Stimulated activated CD4-positive, alpha-beta T cell treated with anti-CD3 and anti-CD28 coated beads, Interleukin-1b, Interleukin-23, amount 100 ng/mL, for 1 hour (primary cell): Measurements from ENCODE around the gene GIMAP7.
"Not testable (repeated sequence)": the region's sequence is repeated elsewhere in the genome, so short reads cannot be mapped to it uniquely, and the experiment has no call there.

ENCODE experiments used
- DNase-seq, 2 donors: peaks; one replicate each; pipeline ENCODE4 v3.0.0-alpha.2; 2020; ENCODE audit warnings: low read depth in 2 of 2

Gene GIMAP7

GRCh38 chr7:150514748-150515222, at the start of gene GIMAP7:
Gene GIMAP7, plus strand, starts transcription at chr7:150514872. Its CDS starts 5,103 bp downstream, at chr7:150519975.
- peak in 1 of 2 donors; percentile 23 for DNase-seq

GRCh38 chr7:150464962-150465361, 49.7 kb upstream of the GIMAP7 start:
- no peak for DNase-seq

- DNase-seq: no peak
Observed at GRCh38 chr7:150465414-150465813, 49.3 kb upstream of the GIMAP7 start.

DNA sequence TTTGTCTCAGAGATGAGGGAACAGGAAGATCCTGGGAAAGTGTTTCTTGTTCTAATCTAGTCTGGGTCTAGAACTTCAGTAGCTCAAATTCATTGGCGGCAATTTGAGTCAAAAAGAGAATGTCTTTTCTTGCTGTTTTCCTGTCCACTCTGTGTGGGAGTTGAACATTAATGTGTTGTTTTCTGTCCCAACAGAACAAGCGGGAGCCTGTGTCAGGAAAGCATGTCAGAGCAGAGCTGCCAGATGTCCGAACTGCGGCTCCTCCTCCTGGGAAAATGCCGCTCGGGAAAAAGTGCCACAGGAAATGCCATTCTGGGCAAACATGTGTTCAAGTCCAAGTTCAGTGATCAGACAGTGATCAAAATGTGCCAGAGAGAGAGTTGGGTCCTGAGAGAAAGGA, 48.2 kb upstream of the GIMAP7 start:
- DNase-seq: no peak

GRCh38 chr7:150468241-150468640, 46.4 kb upstream of the GIMAP7 start:
- no peak for DNase-seq

- no peak for DNase-seq
Observed at GRCh38 chr7:150471886-150472285, 42.8 kb upstream of the GIMAP7 start.

DNA sequence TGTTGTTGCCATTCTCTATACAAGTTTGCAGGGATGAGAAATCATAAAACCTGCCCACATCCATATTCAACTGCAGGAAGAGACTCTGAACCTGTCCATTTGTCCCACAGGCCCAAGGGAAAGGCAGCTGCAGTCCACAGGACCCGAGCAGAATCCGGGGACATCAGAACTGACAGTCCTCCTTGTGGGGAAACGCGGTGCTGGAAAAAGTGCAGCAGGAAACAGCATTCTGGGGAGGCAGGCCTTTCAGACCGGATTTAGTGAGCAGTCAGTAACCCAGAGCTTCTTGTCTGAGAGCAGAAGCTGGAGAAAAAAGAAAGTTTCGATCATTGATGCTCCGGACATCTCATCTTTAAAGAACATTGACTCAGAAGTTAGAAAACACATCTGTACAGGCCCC, 40.8 kb upstream of the GIMAP7 start:
- DNase-seq: no peak

GRCh38 chr7:150476285-150476684, 38.4 kb upstream of the GIMAP7 start:
- DNase-seq: no peak

GRCh38 chr7:150476819-150477631, 37.6 kb upstream of the GIMAP7 start:
- DNase-seq: no peak

GRCh38 chr7:150479023-150479716, 35.5 kb upstream of the GIMAP7 start:
- no peak for DNase-seq

- DNase-seq: no peak
Observed at GRCh38 chr7:150481186-150481920, 33.3 kb upstream of the GIMAP7 start.

DNA sequence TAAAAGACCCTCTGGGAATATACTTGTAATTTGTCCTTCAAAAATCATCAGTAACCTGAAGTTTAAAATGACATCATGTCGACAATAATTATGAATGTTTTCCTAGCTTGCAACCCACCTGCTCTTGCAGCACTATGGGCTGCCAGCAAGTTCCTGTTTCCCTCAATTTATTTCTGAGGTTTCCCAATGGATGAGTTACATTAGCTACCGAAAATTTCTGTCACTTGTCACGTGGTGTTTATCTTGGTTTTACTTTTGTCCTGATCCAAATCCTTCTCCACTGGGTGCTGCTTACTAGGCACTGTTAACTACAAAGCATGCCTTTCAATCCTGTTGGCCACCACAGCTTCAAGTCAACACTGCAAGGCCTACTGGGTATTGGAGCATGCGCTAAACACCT, 32.8 kb upstream of the GIMAP7 start:
- DNase-seq: no peak

DNA sequence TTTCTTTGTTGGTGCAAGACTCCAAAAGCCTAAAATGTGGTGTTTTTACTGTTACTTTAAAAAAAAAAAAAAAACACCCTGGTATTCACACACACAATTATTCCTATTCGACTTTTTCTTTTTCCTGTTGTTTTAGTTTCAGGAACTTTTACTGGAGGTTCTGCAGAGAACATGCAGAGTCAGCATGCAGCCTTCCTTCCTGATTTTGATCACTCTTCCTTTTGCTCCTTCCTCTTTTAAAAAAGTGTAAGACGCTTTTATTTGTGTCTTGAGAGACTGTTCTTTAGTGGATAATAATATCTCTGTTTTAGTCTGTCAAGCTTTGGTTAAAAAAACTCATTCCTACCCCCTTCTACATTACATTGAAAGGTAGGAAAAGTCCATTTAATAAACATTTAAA, 31.2 kb upstream of the GIMAP7 start:
- DNase-seq: not testable (repeated sequence)

GRCh38 chr7:150484071-150484470, 30.6 kb upstream of the GIMAP7 start:
- not testable (repeated sequence) for DNase-seq

GRCh38 chr7:150487625-150488024, 27.0 kb upstream of the GIMAP7 start:
- DNase-seq: no peak

- DNase-seq: no peak
Observed at GRCh38 chr7:150489782-150490181, 24.9 kb upstream of the GIMAP7 start.

GRCh38 chr7:150493442-150493841, 21.2 kb upstream of the GIMAP7 start:
- DNase-seq: not testable (repeated sequence)

DNA sequence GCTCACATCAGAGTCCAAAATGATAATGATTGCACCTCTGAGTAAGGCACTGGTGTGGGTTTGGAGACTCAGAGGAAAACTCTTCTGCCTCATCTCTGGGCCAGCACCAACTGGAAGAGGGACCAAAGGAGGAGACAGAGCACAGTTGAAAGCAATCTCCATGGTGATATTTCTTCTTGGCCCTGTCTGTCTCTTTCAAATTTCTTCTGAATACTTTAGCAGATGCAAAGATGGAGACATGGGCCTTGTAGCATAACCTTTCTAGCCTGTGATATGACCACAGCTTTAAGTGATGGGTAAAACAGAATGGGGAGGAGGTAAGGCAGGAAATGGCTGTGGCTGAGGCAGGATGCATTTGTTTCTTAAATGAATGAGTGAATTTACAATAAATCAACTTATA, 12.2 kb upstream of the GIMAP7 start:
- no peak for DNase-seq

DNA sequence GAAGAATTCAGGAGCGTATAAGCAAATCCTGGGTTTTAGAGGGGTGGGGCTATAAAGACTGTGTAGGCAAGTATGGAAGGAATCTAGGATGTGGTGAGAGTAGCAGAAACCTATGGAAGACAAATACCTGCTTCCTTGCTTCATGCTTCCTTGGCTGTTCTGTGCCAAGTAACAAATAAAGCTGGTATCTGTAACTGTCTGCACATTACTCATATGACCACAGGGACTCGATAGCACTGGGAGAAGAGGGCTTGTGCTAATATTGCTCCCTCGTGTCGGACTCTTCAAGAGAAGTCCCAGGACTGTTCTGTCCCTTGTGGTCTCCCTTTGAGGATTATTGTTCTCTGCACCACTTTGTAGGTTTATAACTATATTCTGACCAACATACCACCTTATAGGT, 11.5 kb upstream of the GIMAP7 start:
- DNase-seq: no peak

GRCh38 chr7:150503581-150503980, 11.1 kb upstream of the GIMAP7 start:
- no peak for DNase-seq

- DNase-seq: no peak
Observed at GRCh38 chr7:150507947-150508602, 6.6 kb upstream of the GIMAP7 start.

GRCh38 chr7:150511048-150511447, 3.6 kb upstream of the GIMAP7 start:
- no peak for DNase-seq
